Osteocyte (in vitro differentiated cells): ENCODE results near the gene S100A7. TPM values are rescaled to one million over a fixed set of nuclear protein-coding genes. Genes with fewer than 3 reads are reported as not detected.

Experiments
- DNase-seq: peaks from one replicate; pipeline ENCODE4 v3.0.0; 2021; ENCODE audit warnings: mixed read lengths; ENCODE audit not compliant: unreplicated experiment; ENCODE audit errors: extremely low spot score
- H3K27ac Mint-ChIP-seq: one replicate; pipeline ENCODE4 v1.8.0; 2021; ENCODE audit warnings: mild to moderate bottlenecking, mixed read lengths; ENCODE audit not compliant: unreplicated experiment
- H3K27me3 Mint-ChIP-seq: one replicate; pipeline ENCODE4 v1.8.0; 2021; ENCODE audit warnings: mixed read lengths; ENCODE audit not compliant: unreplicated experiment
- H3K36me3 Mint-ChIP-seq: one replicate; pipeline ENCODE4 v1.8.0; 2021; ENCODE audit warnings: mixed read lengths; ENCODE audit not compliant: unreplicated experiment
- H3K4me1 Mint-ChIP-seq: one replicate; pipeline ENCODE4 v1.8.0; 2021; ENCODE audit warnings: mixed read lengths; ENCODE audit not compliant: unreplicated experiment
- H3K4me3 Mint-ChIP-seq: one replicate; pipeline ENCODE4 v1.8.0; 2021; ENCODE audit warnings: mild to moderate bottlenecking, moderate library complexity, mixed read lengths; ENCODE audit not compliant: unreplicated experiment
- H3K9me3 Mint-ChIP-seq: one replicate; pipeline ENCODE4 v1.8.0; 2021; ENCODE audit warnings: mixed read lengths; ENCODE audit not compliant: unreplicated experiment
- CTCF ChIP-seq: fragments of 200-600 bp; sonication (generic); IDR thresholded peaks from 2 replicates; pipeline ENCODE4 v1.5.0; 2021; ENCODE audit warnings: antibody characterized with exemption, mild to moderate bottlenecking, moderate library complexity
- long read RNA-seq: library from polyadenylated mRNA; unstranded; transcript quantifications from one replicate; pipeline ENCODE4 v2.0.0, GENCODE V29; 2021
- total RNA-seq: library from RNA; stranded (reverse); gene quantifications from 2 replicates; pipeline ENCODE4 v1.2.1, GENCODE V29; 2021

S100A7 gene
- total RNA-seq = not detected in 2 replicates
- long read RNA-seq = 0 reads

DNA sequence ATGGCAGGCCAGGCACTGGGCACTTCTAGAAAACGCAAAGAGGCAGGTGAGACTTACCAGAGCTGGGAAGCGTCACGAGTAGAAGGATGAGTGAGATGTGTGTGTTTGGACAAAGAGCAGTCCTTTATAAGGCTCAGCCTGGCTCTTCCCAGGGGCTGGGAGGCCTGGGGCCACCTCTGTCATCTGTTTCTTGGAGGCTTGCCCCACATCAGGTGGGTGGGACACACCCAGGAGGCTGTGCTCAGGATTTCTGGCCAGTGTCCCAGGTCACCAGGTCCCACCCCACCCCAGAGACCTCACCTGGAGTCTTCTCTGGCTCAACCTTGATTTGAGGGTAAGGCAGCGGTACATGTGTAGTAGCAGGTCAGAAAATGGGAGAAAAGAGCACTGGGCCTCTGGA, at the start of gene S100A7:
S100A7 (minus strand) TSS at position 101 of the 400 bp plus-strand sequence. CDS start 1,638 bp downstream, outside the sequence.
- H3K27ac Mint-ChIP-seq = no peak within 1 kb of the TSS
- H3K36me3 Mint-ChIP-seq = no peaks in the 10 kb centered on the region
- H3K4me3 Mint-ChIP-seq = no peak within 1 kb of the TSS
- no peak for DNase-seq
- peaks cover 24% of the 10 kb centered on the region for H3K27me3 Mint-ChIP-seq
- H3K4me1 Mint-ChIP-seq = no peaks in the 10 kb centered on the region
- H3K9me3 Mint-ChIP-seq = no peaks in the 10 kb centered on the region
- TF ChIP-seq CTCF = no peak

GRCh38 chr1:153509729-153510354, 49.4 kb upstream of the S100A7 start:
- Mint-ChIP-seq H3K27me3 (no peaks in the 10 kb centered on the region), H3K4me3 (no peak overlapping the region), H3K36me3 (no peaks in the 10 kb centered on the region), H3K9me3 (no peaks in the 10 kb centered on the region), H3K27ac (no peak overlapping the region), H3K4me1 (peaks cover 42% of the 10 kb centered on the region)
- TF ChIP-seq CTCF = peak; percentile 63
- DNase-seq = no peak

DNA sequence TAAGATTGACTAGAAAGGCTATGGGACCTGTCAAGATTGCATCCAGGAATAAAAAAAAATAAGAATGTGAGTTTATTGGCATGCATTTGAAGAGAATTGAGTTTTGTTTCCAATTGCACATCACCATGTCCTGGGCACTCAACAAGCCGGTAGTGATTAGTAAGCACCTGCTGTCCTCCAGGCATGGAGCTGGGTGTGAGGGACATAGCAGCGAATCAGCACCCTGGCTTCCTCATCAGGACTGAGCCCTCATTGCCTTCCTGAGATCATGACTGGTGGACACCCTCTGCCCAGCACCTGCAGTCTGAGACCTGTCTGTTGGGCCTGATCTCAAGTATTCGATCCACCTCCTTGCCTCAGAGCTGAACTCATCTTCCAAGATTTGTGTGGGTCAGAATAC, 48.6 kb upstream of the S100A7 start:
- no peak overlapping the region for H3K27ac Mint-ChIP-seq
- no peaks in the 10 kb centered on the region for H3K36me3 Mint-ChIP-seq
- no peaks in the 10 kb centered on the region for H3K9me3 Mint-ChIP-seq
- DNase-seq = no peak
- peaks cover 42% of the 10 kb centered on the region for H3K4me1 Mint-ChIP-seq
- no peaks in the 10 kb centered on the region for H3K27me3 Mint-ChIP-seq
- no peak overlapping the region for H3K4me3 Mint-ChIP-seq
- TF ChIP-seq CTCF = no peak

GRCh38 chr1:153507926-153508583, 47.6 kb upstream of the S100A7 start:
- Mint-ChIP-seq H3K4me3 (no peak overlapping the region), H3K9me3 (no peaks in the 10 kb centered on the region), H3K36me3 (no peaks in the 10 kb centered on the region), H3K27me3 (no peaks in the 10 kb centered on the region), H3K4me1 (peaks cover 41% of the 10 kb centered on the region), H3K27ac (peak overlapping the region; percentile 66)
- TF ChIP-seq CTCF = no peak
- DNase-seq = no peak

- H3K36me3 Mint-ChIP-seq = no peaks in the 10 kb centered on the region
- no peak overlapping the region for H3K4me3 Mint-ChIP-seq
- H3K4me1 Mint-ChIP-seq = peaks cover 38% of the 10 kb centered on the region
- no peaks in the 10 kb centered on the region for H3K9me3 Mint-ChIP-seq
- H3K27ac Mint-ChIP-seq = peak overlapping the region; percentile 73
- no peak for TF ChIP-seq CTCF
- H3K27me3 Mint-ChIP-seq = peaks cover 2% of the 10 kb centered on the region
- no peak for DNase-seq
Observed at GRCh38 chr1:153506831-153507413, 46.5 kb upstream of the S100A7 start.
